A549 treated with RU486 at 1 μM for 4 hours (cell line): ENCODE results near the gene CHD9NB. TPM values are rescaled to one million over a fixed set of nuclear protein-coding genes. Genes with fewer than 3 reads are reported as not detected.

ENCODE experiments used
- total RNA-seq: library from RNA; stranded (reverse); fragments of 200-300 nt; extraction: Qiagen RNA extraction; gene quantifications from 5 replicates; pipeline ENCODE4 v1.2.3, GENCODE V29; 2022; ENCODE audit warnings: low read depth

CHD9NB gene
- total RNA-seq: 0.58 to 1.9 TPM (median 1.2 TPM) in 5 replicates

GRCh38 chr16:53052519-53053501 is at the start of gene CHD9NB:
CHD9NB (minus strand) TSS chr16:53052897; CDS start chr16:53044158, 8,739 bp downstream.

GRCh38 chr16:53054670-53055485 is 2.2 kb upstream of the CHD9NB start, which contains the start of gene CHD9:
CHD9 (plus strand) TSS chr16:53054991; CDS start chr16:53156090, 101,099 bp downstream.

Other genes with a start within 250 kb of the CHD9NB start
- 11.3 to 23.8 TPM (median 18.7 TPM) in 5 replicates for gene CHD9, start 2.1 kb upstream of the CHD9NB start, total RNA-seq